ENCODE data around the gene SMPX.

The SMPX gene

GRCh38 chrX:21741869-21742701, 15.8 kb downstream of the SMPX start:
- DNase-seq, result no peak

GRCh38 chrX:21741364-21741763, 16.6 kb downstream of the SMPX start:
- no peak for DNase-seq

GRCh38 chrX:21740329-21741274, 17.3 kb downstream of the SMPX start:
- no peak for DNase-seq

GRCh38 chrX:21738950-21739287, 19.0 kb downstream of the SMPX start:
- DNase-seq, result no peak

GRCh38 chrX:21738210-21738949, 19.5 kb downstream of the SMPX start:
- no peak for DNase-seq

- no peak for DNase-seq
Observed at GRCh38 chrX:21735768-21736127, 22.2 kb downstream of the SMPX start.

GRCh38 chrX:21735038-21735767, 22.7 kb downstream of the SMPX start:
- no peak for DNase-seq

GRCh38 chrX:21734175-21734574, 23.7 kb downstream of the SMPX start:
- DNase-seq, result no peak

GRCh38 chrX:21733705-21734104, 24.2 kb downstream of the SMPX start:
- no peak for DNase-seq

GRCh38 chrX:21730026-21730425, 27.9 kb downstream of the SMPX start:
- no peak for DNase-seq

GRCh38 chrX:21728276-21728968, 29.5 kb downstream of the SMPX start:
- DNase-seq, result no peak

- no peak for DNase-seq
Observed at GRCh38 chrX:21725916-21726315, 32.0 kb downstream of the SMPX start.

- DNase-seq, result no peak
Observed at GRCh38 chrX:21725496-21725895, 32.4 kb downstream of the SMPX start.

GRCh38 chrX:21723814-21724213, 34.1 kb downstream of the SMPX start:
- DNase-seq, result no peak

GRCh38 chrX:21723084-21723483, 34.8 kb downstream of the SMPX start:
- no peak for DNase-seq

- DNase-seq, result no peak
Observed at GRCh38 chrX:21721195-21721594, 36.7 kb downstream of the SMPX start.

GRCh38 chrX:21718575-21718974, 39.3 kb downstream of the SMPX start:
- DNase-seq, result no peak

- no peak for DNase-seq
Observed at GRCh38 chrX:21717802-21718201, 40.1 kb downstream of the SMPX start.

- DNase-seq, result no peak
Observed at GRCh38 chrX:21715825-21716224, 42.1 kb downstream of the SMPX start.

GRCh38 chrX:21715337-21715736, 42.6 kb downstream of the SMPX start:
- DNase-seq, result no peak

GRCh38 chrX:21711848-21712197, 46.1 kb downstream of the SMPX start:
- no peak for DNase-seq
